ENCODE results near the gene IGDCC3. TPM values are rescaled to one million over a fixed set of nuclear protein-coding genes. Genes with fewer than 3 reads are reported as not detected.

The IGDCC3 gene
- total RNA-seq, 4 donors from 2014 or later, result not detected

GRCh38 chr15:65344214-65344913 is 33.4 kb downstream of the IGDCC3 start:
- no peak for ATAC-seq
- no peaks in the 10 kb centered on the region for H3K36me3 ChIP-seq
- in situ Hi-C loops (cut with MboI; ENCODE audit: low sequenced_read_pairs in 4 of 4), result no loop called here
- no peaks in the 10 kb centered on the region for H3K9me3 ChIP-seq
- no peak for TF ChIP-seq CTCF (IDR thresholded peaks at IDR 0.05 in 4 of 5, conservative IDR thresholded peaks at IDR 0.05 in 1 of 5)
- TF ChIP-seq POLR2A (IDR thresholded peaks at IDR 0.05), result no peak
- no peaks in the 10 kb centered on the region for H3K4me1 ChIP-seq
- H3K4me3 ChIP-seq, result no peak overlapping the region
- no peak overlapping the region for H3K27ac ChIP-seq
- no peak for DNase-seq
- H3K27me3 ChIP-seq, result no peaks in the 10 kb centered on the region
- intact Hi-C loops (cut with DNase I; ENCODE audit: low total_unique reads), result no loop called here

GRCh38 chr15:65343374-65343981 is 34.3 kb downstream of the IGDCC3 start:
- in situ Hi-C loops (cut with MboI; ENCODE audit: low sequenced_read_pairs in 4 of 4), result no loop called here
- intact Hi-C loops (cut with DNase I; ENCODE audit: low total_unique reads), result no loop called here

GRCh38 chr15:65342493-65342892 is 35.3 kb downstream of the IGDCC3 start:
- no peak for TF ChIP-seq CTCF (IDR thresholded peaks at IDR 0.05 in 4 of 5, conservative IDR thresholded peaks at IDR 0.05 in 1 of 5)
- no peak for TF ChIP-seq POLR2A (IDR thresholded peaks at IDR 0.05)
- intact Hi-C loops (cut with DNase I; ENCODE audit: low total_unique reads), result no loop called here
- DNase-seq, result no peak
- no peaks in the 10 kb centered on the region for H3K4me1 ChIP-seq
- H3K9me3 ChIP-seq, result no peaks in the 10 kb centered on the region
- no peaks in the 10 kb centered on the region for H3K36me3 ChIP-seq
- ATAC-seq, result no peak
- H3K27me3 ChIP-seq, result no peaks in the 10 kb centered on the region
- H3K4me3 ChIP-seq, result no peak overlapping the region
- H3K27ac ChIP-seq, result no peak overlapping the region
- in situ Hi-C loops (cut with MboI; ENCODE audit: low sequenced_read_pairs in 4 of 4), result no loop called here

More at GRCh38 chr15:65343374-65343981, 34.3 kb downstream of the IGDCC3 start:
- DNase-seq, result no peak
- Histone ChIP-seq H3K4me1 (no peaks in the 10 kb centered on the region), H3K9me3 (no peaks in the 10 kb centered on the region), H3K27ac (no peak overlapping the region), H3K27me3 (no peaks in the 10 kb centered on the region), H3K36me3 (no peaks in the 10 kb centered on the region), H3K4me3 (no peak overlapping the region)
- no peak for ATAC-seq
- no peak for TF ChIP-seq POLR2A (IDR thresholded peaks at IDR 0.05)
- no peak for TF ChIP-seq CTCF (IDR thresholded peaks at IDR 0.05 in 4 of 5, conservative IDR thresholded peaks at IDR 0.05 in 1 of 5)

GRCh38 chr15:65339920-65340319 is 37.9 kb downstream of the IGDCC3 start:
- Histone ChIP-seq H3K27ac (no peak overlapping the region), H3K9me3 (no peaks in the 10 kb centered on the region), H3K36me3 (no peaks in the 10 kb centered on the region), H3K4me1 (no peaks in the 10 kb centered on the region), H3K4me3 (no peak overlapping the region), H3K27me3 (no peaks in the 10 kb centered on the region)
- in situ Hi-C loops (cut with MboI; ENCODE audit: low sequenced_read_pairs in 4 of 4), result loop anchor here in 1 of 4 donors (5.0 kb wide), 1 partner anchor 32 kb away; no protein-coding TSS in a partner anchor
- DNase-seq (no peak), ATAC-seq (no peak)
- intact Hi-C loops (cut with DNase I; ENCODE audit: low total_unique reads), result no loop called here
- TF ChIP-seq POLR2A (IDR thresholded peaks at IDR 0.05) (no peak), CTCF (IDR thresholded peaks at IDR 0.05 in 4 of 5, conservative IDR thresholded peaks at IDR 0.05 in 1 of 5) (no peak)

Data from gastrocnemius medialis (tissue), 4 donors.